Left lung (tissue), 10 donors: ENCODE results near the gene FAR2. TPM values are rescaled to one million over a fixed set of nuclear protein-coding genes. Genes with fewer than 3 reads are reported as not detected.

Experiments used
- ATAC-seq: fragments of 200-7000 bp; cut with Tn5 transposase; one replicate; pipeline ENCODE4 v1.9.1; 2020; ENCODE audit warnings: moderate library complexity
- DNase-seq, 4 donors: peaks; one replicate each; pipeline ENCODE4 v3.0.0-alpha.2; 2013 to 2020
- H3K27ac ChIP-seq, 2 donors: fragments of 200-600 bp; sonication (generic) in 1 of 2; one replicate each; pipeline versions ENCODE4 v1.5.0 to v1.8.0; 2020 to 2021
- H3K27me3 ChIP-seq, 2 donors: fragments of 200-600 bp; sonication (generic) in 1 of 2; one replicate each; pipeline versions ENCODE4 v1.5.0 to v1.8.0; 2020 to 2021
- H3K36me3 ChIP-seq, 2 donors: fragments of 200-600 bp; sonication (generic) in 1 of 2; one replicate each; pipeline versions ENCODE4 v1.5.0 to v1.8.0; 2020 to 2021
- H3K4me1 ChIP-seq, 2 donors: fragments of 200-600 bp; one replicate each; pipeline ENCODE4 v1.8.0; 2021
- H3K4me3 ChIP-seq, 2 donors: fragments of 200-600 bp; sonication (generic) in 1 of 2; one replicate each; pipeline versions ENCODE4 v1.5.0 to v1.8.0; 2020 to 2021; ENCODE audit warnings: mild to moderate bottlenecking in 1 of 2
- H3K9me3 ChIP-seq, 2 donors: fragments of 200-600 bp; sonication (generic) in 1 of 2; one replicate each; pipeline versions ENCODE4 v1.5.0 to v1.8.0; 2020 to 2021
- CTCF ChIP-seq, 2 donors: fragments of 200-600 bp; sonication (generic) in 1 of 2; IDR thresholded peaks; one replicate each; pipeline versions ENCODE4 v1.5.0 to v1.8.0; 2021; ENCODE audit warnings: antibody characterized with exemption in 2 of 2
- intact Hi-C, 2 donors: fragments of 100-400 bp; cut with DNase I; formaldehyde crosslinking; loops; one replicate each; pipeline versions ENCODE4 v1.11.2 to v1.14.2; 2022
- polyA plus RNA-seq, 6 donors: library from polyadenylated mRNA; unstranded; fragments of 120-200 nt; gene quantifications; one replicate each; pipeline ENCODE4 v1.2.1, GENCODE V29; 2013; ENCODE audit not compliant: insufficient read length in 6 of 6
- total RNA-seq, 2 donors: library from RNA; stranded (reverse); fragmentation: NEBNext Ultra II Directional; extraction: Animal tissue kit (Norgen Biotek cat#: 25700); gene quantifications; one replicate each; pipeline ENCODE4 v1.2.1, GENCODE V29; 2021
- donor health status: DM: no; HTN: yes; CAD: no.
- donor health status: DM: no; HTN: no; CAD: no.

The FAR2 gene
- total and polyA plus RNA-seq, 8 donors: 6.6 to 17.4 (median 9.0) TPM

- DNase-seq (no peak), ATAC-seq (peak; percentile 70)
- Histone ChIP-seq H3K4me1 (peaks cover 0 to 20% of the 10 kb centered on the region in 2 donors), H3K27me3 (no peaks in the 10 kb centered on the region), H3K4me3 (no peak overlapping the region), H3K27ac (peak overlapping the region in 1 of 2 donors; percentile 83), H3K9me3 (no peaks in the 10 kb centered on the region), H3K36me3 (no peaks in the 10 kb centered on the region)
- intact Hi-C loops: no loop called here
- no peak for TF ChIP-seq CTCF (IDR thresholded peaks at IDR 0.05)
These were observed 58.0 kb downstream of the FAR2 start for GRCh38 chr12:29207120-29207519.

DNA sequence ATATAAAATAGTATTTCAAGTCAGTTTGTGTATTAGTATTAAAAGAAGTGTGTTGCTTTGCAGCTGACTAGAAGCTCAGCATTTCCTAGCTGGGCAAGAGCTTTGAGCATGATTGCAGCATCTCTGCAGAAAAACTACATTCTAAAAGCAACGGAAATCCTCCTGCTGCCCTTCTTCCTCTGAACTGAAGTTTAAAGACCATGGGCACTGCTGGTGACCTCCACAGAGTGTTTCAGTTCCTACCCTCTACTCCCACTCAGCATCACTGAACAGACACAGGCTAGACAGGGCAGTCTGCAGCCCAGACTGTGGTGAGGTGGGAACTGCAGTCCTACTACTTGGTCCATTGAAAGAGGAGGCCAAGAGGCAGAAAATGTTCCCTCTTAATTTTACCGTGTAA lies 59.0 kb downstream of the FAR2 start:
- no peaks in the 10 kb centered on the region for H3K27me3 ChIP-seq
- no peak overlapping the region for H3K4me3 ChIP-seq
- H3K27ac ChIP-seq: peak overlapping the region in 1 of 2 donors; percentile 83
- intact Hi-C loops: no loop called here
- H3K9me3 ChIP-seq: no peaks in the 10 kb centered on the region
- peaks cover 0 to 20% of the 10 kb centered on the region in 2 donors for H3K4me1 ChIP-seq
- no peak for TF ChIP-seq CTCF (IDR thresholded peaks at IDR 0.05)
- DNase-seq: no peak
- ATAC-seq: peak; percentile 73
- no peaks in the 10 kb centered on the region for H3K36me3 ChIP-seq

DNA sequence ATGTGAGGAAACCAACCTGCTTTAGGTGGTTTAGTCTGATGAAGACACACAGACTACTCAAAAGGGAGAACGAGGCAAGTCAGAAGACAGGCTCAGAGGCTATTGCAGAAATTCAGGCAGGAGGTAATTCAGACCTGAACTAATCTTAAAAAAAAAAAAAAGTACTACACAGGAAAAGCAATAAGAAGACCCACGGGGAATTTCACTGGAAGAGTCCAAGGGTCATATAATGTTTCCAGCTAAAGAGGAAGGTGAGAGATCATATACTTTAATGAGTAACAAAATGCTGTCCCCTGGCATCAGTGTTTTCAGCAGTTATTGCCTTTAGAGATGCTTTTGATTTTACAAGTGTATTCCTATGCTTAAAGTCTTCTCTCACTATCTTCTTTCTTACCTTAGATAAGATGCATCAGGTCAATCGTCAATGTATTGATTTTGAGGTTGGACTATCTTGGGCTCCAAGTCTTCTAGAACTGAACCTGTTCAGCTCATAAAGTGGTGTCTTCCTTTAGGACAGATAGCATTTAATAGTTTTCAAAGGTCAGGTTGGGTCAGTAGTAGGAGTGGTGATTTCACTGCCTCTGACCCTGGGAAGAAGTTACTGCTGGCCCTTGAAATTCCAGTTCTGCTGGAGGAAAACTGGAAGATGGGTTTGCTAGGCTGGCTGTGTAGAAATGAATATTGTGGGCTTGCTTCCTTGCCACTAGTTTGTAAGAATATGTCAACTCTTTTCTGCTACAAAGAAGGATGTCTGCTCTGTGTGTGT lies 60.0 kb downstream of the FAR2 start:
- no peaks in the 10 kb centered on the region for H3K27me3 ChIP-seq
- H3K4me1 ChIP-seq: peaks cover 0 to 20% of the 10 kb centered on the region in 2 donors
- DNase-seq (no peak), ATAC-seq (no peak)
- intact Hi-C loops: no loop called here
- peak overlapping the region in 1 of 2 donors; percentile 83 for H3K27ac ChIP-seq
- H3K9me3 ChIP-seq: no peaks in the 10 kb centered on the region
- H3K4me3 ChIP-seq: no peak overlapping the region
- TF ChIP-seq CTCF (IDR thresholded peaks at IDR 0.05): no peak
- H3K36me3 ChIP-seq: no peaks in the 10 kb centered on the region

GRCh38 chr12:29211696-29212095 lies 62.6 kb downstream of the FAR2 start:
- no peaks in the 10 kb centered on the region for H3K9me3 ChIP-seq
- no peak overlapping the region for H3K27ac ChIP-seq
- H3K4me1 ChIP-seq: peaks cover 0 to 16% of the 10 kb centered on the region in 2 donors
- H3K4me3 ChIP-seq: no peak overlapping the region
- TF ChIP-seq CTCF (IDR thresholded peaks at IDR 0.05): no peak
- ATAC-seq (no peak), DNase-seq (no peak)
- H3K27me3 ChIP-seq: no peaks in the 10 kb centered on the region
- H3K36me3 ChIP-seq: no peaks in the 10 kb centered on the region
- intact Hi-C loops: no loop called here

- Histone ChIP-seq H3K27me3 (no peaks in the 10 kb centered on the region), H3K9me3 (no peaks in the 10 kb centered on the region), H3K4me3 (no peak overlapping the region), H3K27ac (no peak overlapping the region), H3K4me1 (peaks cover 0 to 13% of the 10 kb centered on the region in 2 donors), H3K36me3 (no peaks in the 10 kb centered on the region)
- ATAC-seq (no peak), DNase-seq (no peak)
- no peak for TF ChIP-seq CTCF (IDR thresholded peaks at IDR 0.05)
- intact Hi-C loops: no loop called here
These were observed 63.8 kb downstream of the FAR2 start for GRCh38 chr12:29212682-29213403.
